Activated CD4-positive, alpha-beta T cell treated with anti-CD3 and anti-CD28 coated beads, Interleukin-2, amount 50 U/mL, for 48 hours (primary cell): Measurements from ENCODE around the gene ARF5.

Experiments
- DNase-seq, 2 experiments: peaks; one replicate each; pipeline ENCODE4 v3.0.0-alpha.2; 2020

Gene ARF5

DNA sequence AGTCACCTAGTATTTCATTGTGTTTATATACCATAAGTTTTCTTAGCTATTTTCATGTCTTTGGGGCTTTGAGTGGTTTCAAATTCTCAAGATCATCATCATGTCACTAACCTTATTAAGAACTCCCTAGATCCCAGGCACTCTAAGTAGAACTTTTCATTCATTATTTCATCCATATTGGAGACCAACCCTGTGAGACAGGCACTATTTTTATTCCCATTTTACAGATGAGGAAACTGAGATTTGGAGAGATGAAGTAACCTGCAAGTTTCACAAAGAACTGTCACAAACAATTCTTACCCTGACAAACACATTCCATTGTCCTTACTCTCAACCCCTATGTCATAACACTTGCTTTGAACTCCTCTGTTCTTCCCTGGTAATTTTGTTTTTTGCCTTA lies 50.0 kb downstream of the ARF5 start:
- no peak for DNase-seq
